K562 (cell line): ENCODE results near the gene LPAR3.

Source experiments
- AFF1 ChIP-seq, 2 experiments: fragments of 450-650 bp; IDR thresholded peaks; 2 replicates each; pipeline ENCODE4 v1.6.1; 2018; ENCODE audit warnings: mild to moderate bottlenecking in 2 of 2, low read depth in 1 of 2; ENCODE audit not compliant: partially characterized antibody in 2 of 2
- KAT7 ChIP-seq: sonication (generic); formaldehyde crosslinking; IDR thresholded peaks from 2 replicates; pipeline ENCODE4 v1.8.0; 2022; ENCODE audit warnings: missing genetic modification reagents, mild to moderate bottlenecking, borderline replicate concordance
- NFE2 ChIP-seq: IDR thresholded peaks from 2 replicates; pipeline ENCODE4 v1.6.1; 2014; ENCODE audit warnings: antibody characterized with exemption, low read depth
- RCOR1 ChIP-seq, 2 experiments: IDR thresholded peaks; 2 replicates each; pipeline ENCODE4 v1.6.1; 2012; ENCODE audit warnings: low read depth in 2 of 2, low read length in 2 of 2, borderline replicate concordance in 1 of 2, improper control_type of control experiment in 1 of 2
- SMAD2 ChIP-seq: fragments of 150-350 bp; IDR thresholded peaks from 2 replicates; pipeline ENCODE4 v1.6.1; 2014; ENCODE audit warnings: low read depth, mild to moderate bottlenecking, low read length
- SMC3 ChIP-seq: conservative IDR thresholded peaks from 2 replicates; pipeline ENCODE4 v1.6.1; 2011; ENCODE audit warnings: low read depth, low read length, improper control_type of control experiment; ENCODE audit not compliant: insufficient read depth
- UBTF ChIP-seq, 2 experiments: IDR thresholded peaks; 2 replicates each; pipeline ENCODE4 v1.6.1; 2012; ENCODE audit warnings: improper control_type of control experiment in 2 of 2, low read depth in 2 of 2, low read length in 2 of 2, borderline replicate concordance in 1 of 2
- ZNF184 ChIP-seq: sonication (generic); formaldehyde crosslinking; IDR thresholded peaks from 2 replicates; pipeline ENCODE4 v1.5.0; 2020; ENCODE audit warnings: missing genetic modification reagents
- ZSCAN29 ChIP-seq: fragments of 450-650 bp; IDR thresholded peaks from 2 replicates; pipeline ENCODE4 v1.6.1; 2017

GRCh38 chr1:84792421-84792820, 100.6 kb downstream of the LPAR3 start:
- no peak for TF ChIP-seq SMC3
- no peak for TF ChIP-seq RCOR1 (IDR thresholded peaks at IDR 0.05; ENCODE audit: borderline replicate concordance in 1 of 2, low read depth in 2 of 2, low read length in 2 of 2)
- TF ChIP-seq ZNF184 (CRISPR knock-in tag), result no peak
- TF ChIP-seq ZSCAN29, result no peak
- TF ChIP-seq NFE2, result no peak
- no peak for TF ChIP-seq SMAD2
- TF ChIP-seq UBTF (IDR thresholded peaks at IDR 0.05; ENCODE audit: borderline replicate concordance in 1 of 2, low read depth in 2 of 2, low read length in 2 of 2), result no peak
- TF ChIP-seq AFF1 (IDR thresholded peaks at IDR 0.05; ENCODE audit: low read depth in 1 of 2, partially characterized antibody in 2 of 2), result no peak
- TF ChIP-seq KAT7 (CRISPR knock-in tag), result no peak
